NCI-H2196 (cell line): ENCODE data around the gene ABAT.

Experiments
- DNase-seq: peaks from one replicate; lab custom pipeline; 2025; ENCODE audit not compliant: unreplicated experiment; lab: John Stamatoyannopoulos, UW

The ABAT gene

DNA sequence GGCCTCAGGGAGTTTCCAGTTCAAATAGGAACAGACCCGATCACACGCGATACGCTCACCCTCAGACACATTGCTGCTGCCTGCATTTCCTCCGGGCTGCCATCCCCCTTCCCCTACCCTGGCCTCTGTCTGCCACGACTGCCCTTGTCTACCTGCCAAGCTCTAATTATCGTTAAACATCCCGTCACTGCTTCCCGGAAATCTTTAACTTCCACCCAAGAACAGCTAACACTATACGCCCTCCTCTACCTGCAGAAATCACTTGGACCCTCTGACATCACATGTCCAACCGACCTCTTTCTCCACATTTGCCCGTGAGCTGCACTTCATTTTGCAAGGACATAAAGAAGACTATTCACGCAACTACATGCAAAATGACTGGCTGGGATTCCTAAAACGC, 40.4 kb downstream of the ABAT start:
- DNase-seq = no peak

DNA sequence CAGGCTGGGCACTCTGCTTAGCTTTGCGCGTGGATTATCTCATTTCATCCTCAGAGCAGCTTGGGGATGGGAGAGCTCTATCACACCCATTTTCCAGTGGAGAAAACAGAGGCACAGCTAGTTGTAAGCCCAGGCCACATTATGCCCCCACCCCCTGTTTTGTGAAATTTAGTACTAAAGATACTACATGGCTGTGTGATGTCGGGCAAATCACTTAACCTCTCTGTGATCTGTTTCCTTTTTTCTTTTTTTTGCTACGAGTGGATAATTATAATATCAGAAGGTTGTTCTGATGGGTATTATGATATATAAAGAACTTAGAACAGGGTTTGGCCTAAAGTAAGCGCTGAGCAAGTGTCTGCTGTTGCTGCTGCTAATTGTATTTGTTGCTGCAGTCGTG, 41.6 kb downstream of the ABAT start:
- DNase-seq = no peak

DNA sequence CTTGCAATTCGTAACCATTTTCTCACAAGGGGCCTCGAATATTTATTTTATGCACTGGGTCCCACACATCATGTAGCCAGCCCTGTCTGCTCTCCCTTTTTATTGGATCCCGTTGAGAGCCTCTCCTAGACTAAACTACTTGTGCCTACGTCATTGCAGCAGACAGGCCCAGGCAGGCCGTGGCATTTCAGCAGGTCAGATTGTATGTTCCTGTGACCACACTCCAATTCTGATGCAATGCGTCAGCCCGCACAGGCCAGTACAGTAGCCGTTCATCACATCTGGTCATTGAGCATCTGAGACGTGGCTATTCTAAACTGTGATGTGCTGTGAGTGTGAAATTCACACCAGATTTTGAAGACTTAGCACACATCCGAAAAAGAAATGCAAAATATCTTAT, 42.2 kb downstream of the ABAT start:
- peak; percentile 77 for DNase-seq

DNA sequence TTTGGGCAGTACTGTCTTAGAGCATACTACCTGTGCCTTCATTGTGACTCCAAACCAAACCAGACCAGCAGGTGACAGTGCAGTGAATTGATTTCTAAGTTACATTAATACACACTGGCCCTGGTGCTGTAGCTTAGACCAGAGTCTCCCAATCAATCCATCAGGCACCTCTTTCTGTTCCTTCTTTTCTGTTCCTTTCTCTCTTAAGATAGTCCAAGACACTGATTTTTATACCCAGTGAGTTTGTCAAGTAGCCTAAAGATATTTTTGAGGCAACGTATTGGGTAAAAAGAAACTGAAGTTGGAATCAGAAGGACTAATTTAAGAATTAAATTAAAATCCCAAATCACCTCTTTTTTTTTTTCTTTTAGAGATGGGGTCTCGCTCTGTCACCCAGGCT, 43.1 kb downstream of the ABAT start:
- DNase-seq = no peak

DNA sequence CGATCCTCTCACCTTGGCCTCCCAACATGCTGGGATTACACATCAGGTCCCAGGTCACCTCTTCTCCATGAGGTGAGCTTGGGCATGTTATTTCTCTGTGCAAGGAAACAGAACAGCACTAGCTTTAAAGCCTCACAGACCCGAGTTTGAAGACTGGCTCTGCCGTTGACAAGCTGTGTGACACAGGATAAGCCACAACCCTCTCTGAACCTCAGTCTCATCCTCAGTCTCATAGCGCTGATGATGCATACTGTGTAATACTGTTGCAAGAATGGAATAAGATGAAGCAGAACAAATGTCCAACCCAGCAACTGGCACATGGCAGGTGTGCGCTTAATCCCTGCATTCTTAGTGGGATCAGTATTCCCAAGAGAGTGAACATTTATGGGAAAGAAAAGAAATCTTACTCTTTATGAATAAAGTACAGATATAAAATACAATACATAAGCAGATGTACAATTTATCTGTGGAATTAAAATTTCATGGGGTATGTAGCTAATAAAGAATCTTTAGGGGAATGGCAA, 43.5 kb downstream of the ABAT start:
- no peak for DNase-seq

DNA sequence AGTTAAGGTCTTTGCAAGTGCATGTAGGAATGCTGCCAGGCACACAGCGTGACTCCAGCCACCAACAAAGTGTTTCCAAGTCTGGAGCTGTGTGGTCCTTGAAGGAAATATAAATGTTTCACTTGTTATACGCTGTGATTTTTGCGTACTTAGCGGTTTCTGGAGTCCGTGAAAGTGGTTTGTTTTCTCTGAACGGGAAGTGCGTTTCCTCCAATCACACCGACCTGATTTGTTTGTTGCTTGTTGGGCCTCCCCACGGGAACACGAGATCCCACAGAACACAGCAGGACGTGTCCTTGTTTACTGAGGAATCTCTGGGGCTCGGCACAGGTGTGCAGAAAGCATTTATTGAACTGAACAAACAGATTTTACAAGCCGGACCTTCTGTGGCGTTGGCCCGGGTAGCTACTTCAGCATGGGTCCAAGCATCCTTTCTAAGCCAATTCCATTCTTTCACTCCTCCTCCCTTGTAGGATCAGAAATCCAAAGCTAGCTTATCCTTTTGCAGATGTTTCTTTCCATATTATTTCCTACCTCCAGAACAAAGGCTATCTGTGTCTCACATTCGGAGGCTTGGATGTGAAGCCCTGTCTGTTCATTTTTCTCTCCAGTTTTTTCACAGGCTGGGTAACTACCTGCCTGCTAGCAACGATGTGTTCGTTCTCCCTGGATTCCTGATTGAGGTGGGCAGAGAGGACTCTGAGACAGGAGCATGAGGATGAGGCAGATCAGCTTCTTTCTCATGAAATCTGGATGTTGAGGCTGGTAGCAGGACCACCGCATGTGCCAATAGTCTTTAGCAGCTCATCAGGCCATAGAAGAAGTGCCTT, 44.6 kb downstream of the ABAT start:
- no peak for DNase-seq

DNA sequence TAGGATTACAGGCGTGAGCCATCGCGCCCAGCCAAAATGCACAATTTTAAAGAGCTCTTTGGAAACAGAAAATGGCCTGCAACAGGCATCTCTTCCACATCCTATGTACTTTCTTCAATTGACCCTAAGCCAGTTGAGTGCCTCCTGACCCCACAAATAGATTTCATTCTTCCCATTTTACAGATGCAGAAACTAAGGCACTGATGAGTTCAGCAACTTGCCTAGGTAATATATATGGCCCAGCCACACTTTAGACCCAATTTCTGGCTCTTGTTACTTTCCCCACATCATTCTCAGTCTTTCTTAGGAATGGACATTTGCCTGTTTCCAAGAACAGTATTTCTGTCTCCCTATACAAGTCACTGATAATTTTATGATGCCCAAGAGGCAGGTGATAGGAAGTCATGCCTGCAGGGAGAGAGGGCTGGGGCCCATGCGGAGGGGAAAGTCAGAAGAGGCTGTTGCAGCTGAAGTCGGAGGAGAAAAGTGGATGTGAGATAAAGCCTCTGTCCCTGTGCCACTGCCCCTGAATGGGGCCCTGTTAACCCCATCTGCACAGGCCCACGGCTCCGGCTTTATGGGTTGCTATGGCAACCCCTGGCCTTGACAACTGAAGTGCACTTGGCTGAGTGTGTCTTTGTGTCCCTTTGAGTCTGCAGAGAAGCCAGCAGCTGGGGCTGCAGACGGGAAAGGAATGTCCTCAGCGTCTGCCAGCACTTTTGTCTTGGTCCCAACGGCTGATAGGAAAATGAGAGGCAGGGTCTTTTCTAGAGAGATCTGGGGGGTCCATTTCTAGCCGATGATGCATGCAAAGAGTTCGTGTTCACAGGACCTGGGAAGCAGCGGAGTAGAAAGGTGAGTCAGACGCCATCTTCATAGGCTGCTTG, 45.9 kb downstream of the ABAT start:
- peak; percentile 77 for DNase-seq

DNA sequence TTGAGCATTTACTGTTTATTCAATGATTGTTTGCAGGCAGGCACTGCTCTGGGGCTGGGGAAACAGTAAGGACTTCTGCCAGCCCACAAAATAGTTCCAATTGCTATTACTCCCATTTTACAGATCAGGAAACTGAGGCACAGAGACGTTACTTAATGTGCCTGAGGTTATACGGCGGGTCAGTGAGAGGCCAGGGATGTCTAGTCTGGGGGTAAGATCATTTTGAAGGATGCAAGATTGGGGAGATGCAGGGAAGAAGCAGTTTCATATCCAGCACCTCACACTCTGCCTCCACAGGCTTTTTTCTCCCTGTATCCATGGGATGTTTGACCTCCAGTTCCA, 46.5 kb downstream of the ABAT start:
- no peak for DNase-seq

DNA sequence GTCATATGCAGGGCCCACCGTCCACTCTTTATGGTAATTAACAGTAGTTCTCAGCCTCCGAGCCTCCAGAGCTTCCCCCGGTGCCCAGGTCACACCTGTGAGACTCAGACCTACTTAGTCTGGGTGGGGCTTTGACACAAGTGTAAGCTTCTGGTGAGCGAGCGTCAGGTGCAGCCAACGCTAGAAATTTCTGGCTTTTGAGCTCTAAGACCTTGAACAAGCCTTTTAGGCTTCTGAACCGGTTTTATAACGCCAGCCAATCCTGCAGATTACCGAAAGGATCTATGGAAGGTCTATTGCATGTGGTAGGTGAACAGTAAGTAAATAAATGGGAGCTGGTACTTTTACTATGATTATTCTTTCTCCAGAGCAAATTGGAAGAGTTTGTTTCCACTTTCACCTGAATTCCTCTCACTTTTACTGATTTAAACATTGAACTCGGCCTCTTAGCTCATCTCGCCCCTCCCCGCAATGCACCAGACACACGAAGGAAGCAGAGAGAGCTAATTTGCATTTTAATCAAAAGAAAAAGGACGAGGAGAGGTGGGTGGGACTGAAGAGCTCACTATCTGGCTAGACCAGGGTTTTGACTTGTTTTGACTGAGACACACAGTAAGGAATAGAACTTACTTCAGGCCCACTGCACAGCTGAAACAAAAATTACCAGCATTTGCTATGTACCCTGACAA, 47.1 kb downstream of the ABAT start:
- DNase-seq = no peak

DNA sequence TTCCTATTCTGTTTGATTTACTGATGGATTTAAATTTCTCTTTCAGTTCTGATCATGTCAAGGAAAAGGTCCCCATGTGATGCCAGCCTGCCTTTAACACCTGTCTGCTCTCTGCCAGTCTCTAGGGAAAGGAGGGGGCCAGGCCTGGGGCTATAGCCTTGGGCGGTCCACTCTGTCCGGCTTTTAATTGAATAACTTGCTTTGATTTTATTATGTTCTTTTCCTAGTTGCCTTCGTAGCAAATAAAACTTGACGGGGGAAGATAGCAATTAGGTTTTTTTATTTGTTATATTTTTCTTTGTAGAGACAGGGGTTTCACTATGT, 47.6 kb downstream of the ABAT start:
- no peak for DNase-seq

DNA sequence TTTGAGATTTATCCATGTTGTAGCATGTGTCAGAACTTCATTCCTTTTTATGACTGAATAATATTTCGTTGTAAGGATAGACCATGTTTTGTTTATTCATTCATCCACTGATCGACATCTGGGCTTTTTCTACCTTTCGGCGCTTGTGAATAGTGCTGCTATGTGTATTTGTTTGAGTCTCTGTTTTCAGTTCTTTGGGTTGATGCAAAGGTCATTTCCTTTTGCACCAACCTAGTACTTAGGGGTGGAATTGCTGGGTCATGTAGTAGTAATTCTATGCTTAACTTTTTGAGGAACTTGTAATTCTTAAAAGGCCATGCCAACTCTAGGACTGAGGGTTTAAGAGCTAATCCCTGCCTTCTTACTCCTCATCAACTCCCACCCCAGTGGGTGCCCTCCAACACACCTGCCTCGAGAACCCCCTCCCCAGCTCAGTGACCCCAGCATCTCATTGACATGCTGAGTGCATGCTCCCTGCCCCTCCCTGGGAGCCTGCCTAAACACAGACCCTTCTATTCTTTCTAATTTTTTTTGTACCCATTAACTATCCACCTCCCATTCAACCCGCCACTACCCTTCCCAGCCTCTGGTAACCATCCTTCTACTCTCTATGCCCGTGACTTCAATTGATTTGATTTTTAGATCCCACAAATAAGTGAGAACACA, 51.2 kb downstream of the ABAT start:
- no peak for DNase-seq

DNA sequence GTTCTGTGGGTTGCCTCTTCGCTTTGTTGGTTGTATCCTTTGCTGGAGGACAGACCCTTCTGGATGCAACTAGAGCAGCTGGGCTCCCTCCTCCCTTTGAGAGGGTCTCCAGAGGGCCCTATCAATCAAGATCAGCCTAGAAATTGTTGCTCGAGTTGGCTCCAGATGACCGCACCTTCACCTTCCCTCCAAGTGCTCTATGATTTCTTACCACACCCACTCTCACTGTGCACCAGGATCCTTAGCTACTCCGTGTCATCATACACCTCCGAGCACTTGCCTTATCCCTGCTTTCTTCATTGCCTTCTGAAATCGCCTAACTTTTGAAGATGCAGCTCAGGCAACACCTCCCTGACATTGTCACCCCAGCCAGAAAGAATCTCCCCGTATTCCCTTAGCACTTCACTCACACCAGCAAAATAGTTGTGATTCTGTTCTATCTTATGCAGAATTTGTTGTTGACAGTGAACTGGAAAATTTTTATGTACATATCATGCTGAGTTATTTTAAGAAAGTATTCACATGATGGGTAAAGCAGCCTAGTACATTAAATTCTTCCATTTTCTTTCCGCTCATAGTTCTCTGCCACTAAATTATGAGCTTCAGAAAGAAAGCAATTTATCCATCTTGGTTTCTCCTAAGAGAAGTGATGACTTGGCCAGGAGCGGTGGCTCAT, 52.9 kb downstream of the ABAT start:
- no peak for DNase-seq

DNA sequence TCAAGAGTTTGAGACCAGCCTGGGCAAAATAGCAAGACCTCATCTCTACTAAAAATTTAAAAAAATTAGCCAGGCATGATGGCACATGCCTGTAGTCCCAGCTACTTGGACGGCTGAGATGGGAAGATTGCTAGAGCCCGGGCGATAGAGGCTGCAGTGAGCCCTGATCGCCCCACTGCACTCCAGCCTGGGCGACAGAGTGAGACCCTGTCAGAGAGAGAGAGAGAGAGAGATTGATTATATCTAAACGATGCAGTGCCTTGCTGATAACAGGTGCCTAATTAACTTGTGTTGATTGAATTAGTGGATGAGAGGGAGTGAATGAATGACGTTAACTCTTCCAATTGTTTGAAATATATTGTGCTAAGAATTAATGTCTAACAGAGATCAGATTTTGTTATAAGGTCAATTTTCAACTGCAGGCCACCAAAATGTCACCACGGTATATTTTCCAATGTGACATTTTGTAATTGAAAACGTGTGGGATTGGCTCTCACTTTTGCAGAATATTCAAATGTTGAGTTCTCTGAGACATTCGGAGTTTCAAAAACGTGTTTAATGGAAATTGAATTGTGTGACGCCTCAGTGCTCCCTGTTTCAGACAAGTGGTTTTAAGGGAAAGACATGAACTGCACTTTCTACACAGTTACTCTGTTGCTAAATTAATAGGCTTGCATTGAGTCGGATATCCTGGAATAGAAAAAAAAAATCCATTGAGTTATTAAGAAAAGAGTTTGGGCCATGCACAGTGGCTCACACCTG, 53.6 kb downstream of the ABAT start:
- DNase-seq = no peak

DNA sequence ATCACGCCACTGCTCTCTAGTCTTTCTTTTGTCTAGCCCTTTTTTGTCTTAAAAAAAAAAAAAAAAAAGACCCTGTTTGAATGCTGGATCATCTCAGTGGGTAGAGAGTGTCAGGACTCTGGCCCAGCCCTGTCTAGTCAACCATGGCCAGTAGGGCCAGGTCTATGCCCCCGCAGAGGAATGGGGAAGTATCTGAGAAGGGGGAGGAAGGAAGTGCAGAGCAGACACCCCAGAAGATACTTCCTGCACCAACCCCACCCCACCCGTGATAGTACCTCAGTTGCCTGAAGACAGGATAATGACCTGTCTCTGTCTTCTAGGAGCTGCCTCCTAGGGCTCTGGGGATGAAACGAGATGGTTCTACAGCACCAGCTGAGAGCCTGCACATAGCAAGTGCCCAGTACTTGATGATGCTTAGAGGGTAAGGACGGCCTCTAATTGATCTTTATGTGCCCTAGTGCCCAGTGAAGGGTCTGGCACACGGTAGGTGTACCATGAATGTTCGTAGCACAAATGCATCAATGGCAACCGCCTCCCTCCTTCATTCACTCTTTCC, 55.4 kb downstream of the ABAT start:
- no peak for DNase-seq

DNA sequence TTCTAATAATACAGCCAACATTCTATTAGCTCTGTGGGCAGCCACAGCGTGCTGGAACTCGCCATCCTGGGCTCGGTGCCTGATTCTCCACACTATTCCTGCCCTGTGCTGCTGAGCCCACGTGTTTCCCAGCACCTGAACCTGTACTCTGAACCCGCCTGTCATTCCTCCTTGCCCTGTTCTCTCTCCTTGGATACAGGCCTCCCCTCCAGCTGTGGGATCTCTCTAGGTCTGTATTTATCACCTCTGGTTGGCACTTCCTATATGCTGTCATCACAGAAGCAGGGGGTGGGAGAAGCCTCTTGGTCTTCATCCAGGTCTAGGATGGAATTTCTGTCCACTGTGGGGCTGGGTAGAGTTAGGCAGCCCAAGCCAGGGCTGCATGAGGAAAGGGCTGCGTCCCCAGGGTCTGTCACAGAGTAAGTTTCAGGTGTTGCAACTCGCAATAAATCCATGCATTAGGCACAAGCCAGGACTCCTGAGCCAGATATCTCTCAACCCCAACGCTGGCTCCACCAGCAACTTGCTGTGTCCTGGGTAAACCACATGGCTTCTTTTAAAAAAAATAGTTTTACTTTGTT, 56.0 kb downstream of the ABAT start:
- peak; percentile 25 for DNase-seq

DNA sequence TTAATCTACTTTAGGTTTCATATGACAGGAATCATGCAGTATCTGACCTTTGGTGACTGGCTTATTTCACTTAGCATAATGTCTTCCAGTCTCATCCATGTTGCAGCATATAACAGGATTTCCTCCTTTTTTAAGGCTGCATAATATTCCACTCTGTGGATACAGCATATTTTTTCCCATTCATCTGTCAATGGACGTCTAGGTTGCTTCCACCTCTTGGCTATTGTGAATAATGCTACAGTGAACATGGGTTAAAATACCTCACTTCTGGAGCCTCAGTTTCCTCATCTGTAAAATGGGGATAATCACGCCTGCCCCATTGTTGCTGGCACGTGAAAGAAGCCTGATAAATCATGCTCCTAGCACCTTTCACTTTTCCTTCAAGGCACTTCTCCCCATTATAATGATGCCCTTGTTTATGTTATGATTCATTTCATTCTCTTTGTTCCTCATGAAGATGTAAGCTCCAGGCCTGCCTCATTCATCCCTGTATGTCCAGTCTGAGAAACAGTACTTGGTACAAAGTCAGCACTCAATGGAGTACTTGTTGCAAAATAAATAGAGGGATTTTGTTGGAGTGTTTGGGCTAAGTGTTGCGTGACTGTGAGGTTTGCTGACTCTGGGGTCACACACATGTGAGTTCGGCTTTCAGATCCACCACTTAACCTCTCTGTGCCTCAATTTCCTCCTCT, 59.6 kb downstream of the ABAT start:
- no peak for DNase-seq

DNA sequence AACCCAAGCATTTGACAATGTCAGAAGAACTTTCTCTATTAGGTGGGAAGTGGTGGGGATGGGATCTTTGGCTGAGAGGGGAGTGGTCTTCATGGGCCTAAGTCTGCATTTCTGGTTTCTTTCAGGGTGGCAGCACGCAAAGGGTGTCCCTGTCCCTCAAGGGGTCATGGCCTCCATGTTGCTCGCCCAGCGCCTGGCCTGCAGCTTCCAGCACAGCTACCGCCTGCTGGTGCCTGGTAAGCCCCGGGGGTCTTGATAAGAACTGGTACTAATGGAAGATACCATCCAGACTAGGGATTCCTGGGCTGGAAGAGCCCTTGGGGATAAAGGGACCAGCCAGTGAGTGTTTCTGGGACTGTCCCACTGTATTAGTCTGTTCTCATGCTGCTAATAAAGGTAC, 61.2 kb downstream of the ABAT start:
- DNase-seq = no peak

DNA sequence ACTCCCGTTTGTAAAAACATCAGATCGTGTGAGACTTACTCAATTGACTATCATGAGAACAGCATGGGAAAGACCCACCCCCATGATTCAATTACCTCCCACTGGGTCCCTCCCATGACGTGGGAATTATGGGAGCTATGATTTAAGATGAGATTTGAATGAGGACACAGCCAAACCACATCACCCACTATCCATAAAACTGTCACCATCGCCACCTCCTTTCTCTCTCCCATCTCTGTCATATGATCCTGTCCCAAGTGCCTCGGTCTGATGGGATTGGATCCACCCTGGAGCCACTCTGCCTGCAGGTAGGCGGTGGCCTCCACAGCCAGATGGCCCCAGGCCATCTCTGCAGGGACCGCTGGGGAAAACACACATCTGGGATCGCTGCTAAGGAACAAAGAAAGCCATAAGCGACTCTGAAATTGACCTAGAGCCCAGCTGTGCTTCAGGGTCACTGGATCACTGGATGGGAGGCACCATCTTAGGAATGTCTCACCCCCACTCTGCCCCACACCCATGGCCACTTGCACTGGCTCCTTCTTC, 61.8 kb downstream of the ABAT start:
- DNase-seq = no peak
